ENCODE measurements around the gene ADAMTS9.

Gene ADAMTS9

DNA sequence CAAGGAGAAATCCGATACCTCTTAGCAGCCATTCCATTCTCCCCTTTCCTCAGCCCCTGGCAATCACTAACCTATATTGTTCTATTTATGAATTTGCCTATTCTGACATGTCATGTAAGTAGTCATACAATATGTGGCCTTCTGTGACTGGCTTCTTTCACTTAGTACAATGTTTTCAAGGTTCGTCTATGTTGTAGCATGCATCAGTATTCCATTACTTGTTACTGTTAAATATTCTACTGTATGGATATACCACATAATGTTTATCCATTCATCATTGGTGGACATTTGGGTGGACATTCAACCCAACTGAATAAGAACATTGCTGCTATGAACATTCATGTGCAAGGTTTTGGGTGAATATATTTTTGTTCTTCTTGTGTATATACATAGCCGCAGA lies 23.4 kb downstream of the ADAMTS9 start:
- no peak for TF ChIP-seq CTCF (IDR thresholded peaks at IDR 0.05)
- no peak overlapping the region for H3K27ac ChIP-seq

DNA sequence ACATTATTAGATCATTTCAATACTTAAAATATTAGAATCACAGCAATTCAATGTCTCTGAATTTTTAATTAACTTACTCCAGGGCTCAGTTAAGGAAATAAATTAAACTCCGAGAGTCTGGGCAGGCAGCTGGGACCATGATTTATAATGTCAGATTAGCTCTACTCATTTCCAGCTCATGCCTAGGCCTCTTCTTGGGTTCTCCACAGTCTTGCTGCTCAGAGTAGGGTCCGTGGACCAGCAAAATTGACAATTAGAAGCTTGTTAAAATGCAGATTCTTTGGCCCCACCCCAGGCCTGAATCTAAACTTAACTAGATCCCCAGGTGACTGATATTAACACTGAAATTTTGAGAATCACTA lies 28.2 kb downstream of the ADAMTS9 start:
- TF ChIP-seq CTCF (IDR thresholded peaks at IDR 0.05): no peak
- Histone ChIP-seq H3K36me3 (no peaks in the 10 kb centered on the region), H3K9me3 (no peaks in the 10 kb centered on the region), H3K4me1 (ENCODE audit: control insufficient read depth in 1 of 2, insufficient read depth in 1 of 2, low read depth in 1 of 2, low read length in 1 of 2) (no peaks in the 10 kb centered on the region), H3K4me3 (ENCODE audit: low read depth in 1 of 2, low read length in 1 of 2) (no peak overlapping the region), H3K27ac (no peak overlapping the region), H3K27me3 (no peaks in the 10 kb centered on the region)

More for the DNA sequence above, 23.4 kb downstream of the ADAMTS9 start:
- H3K27me3 ChIP-seq: no peaks in the 10 kb centered on the region
- no peaks in the 10 kb centered on the region for H3K4me1 ChIP-seq (ENCODE audit: control insufficient read depth in 1 of 2, insufficient read depth in 1 of 2, low read depth in 1 of 2, low read length in 1 of 2)
- H3K4me3 ChIP-seq (ENCODE audit: low read depth in 1 of 2, low read length in 1 of 2): no peak overlapping the region
- H3K9me3 ChIP-seq: no peaks in the 10 kb centered on the region
- no peaks in the 10 kb centered on the region for H3K36me3 ChIP-seq

- H3K9me3 ChIP-seq: no peaks in the 10 kb centered on the region
- no peak for TF ChIP-seq CTCF (IDR thresholded peaks at IDR 0.05)
These were observed 29.8 kb downstream of the ADAMTS9 start for GRCh38 chr3:64658001-64658400.

DNA sequence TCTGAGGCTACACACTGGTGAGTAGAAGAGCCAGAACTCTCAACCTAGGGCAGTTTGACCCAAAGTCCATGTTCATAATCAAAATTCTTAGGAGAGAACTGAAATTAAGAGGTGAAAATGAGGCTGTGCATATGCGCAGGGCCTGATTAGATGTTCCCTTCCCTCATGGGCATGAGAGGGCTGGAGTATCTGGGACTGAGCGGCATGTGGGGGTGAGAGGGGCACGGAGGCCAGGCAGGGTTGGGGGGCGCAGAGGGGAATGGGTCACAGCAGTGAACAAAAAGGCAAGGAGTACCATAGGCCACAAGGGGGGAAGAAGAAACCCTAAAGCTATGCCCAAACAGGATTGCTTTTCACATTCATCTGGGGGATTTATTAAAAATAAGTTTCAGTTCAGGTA lies 31.3 kb downstream of the ADAMTS9 start:
- H3K4me3 ChIP-seq (ENCODE audit: low read depth in 1 of 2, low read length in 1 of 2): no peak overlapping the region
- H3K4me1 ChIP-seq (ENCODE audit: control insufficient read depth in 1 of 2, insufficient read depth in 1 of 2, low read depth in 1 of 2, low read length in 1 of 2): no peaks in the 10 kb centered on the region
- TF ChIP-seq CTCF (IDR thresholded peaks at IDR 0.05): no peak
- H3K36me3 ChIP-seq: no peaks in the 10 kb centered on the region
- H3K27ac ChIP-seq: no peak overlapping the region
- no peaks in the 10 kb centered on the region for H3K9me3 ChIP-seq
- no peaks in the 10 kb centered on the region for H3K27me3 ChIP-seq

More at GRCh38 chr3:64658001-64658400, 29.8 kb downstream of the ADAMTS9 start:
- Histone ChIP-seq H3K4me3 (ENCODE audit: low read depth in 1 of 2, low read length in 1 of 2) (no peak overlapping the region), H3K36me3 (no peaks in the 10 kb centered on the region), H3K4me1 (ENCODE audit: control insufficient read depth in 1 of 2, insufficient read depth in 1 of 2, low read depth in 1 of 2, low read length in 1 of 2) (no peaks in the 10 kb centered on the region), H3K27ac (no peak overlapping the region), H3K27me3 (no peaks in the 10 kb centered on the region)

DNA sequence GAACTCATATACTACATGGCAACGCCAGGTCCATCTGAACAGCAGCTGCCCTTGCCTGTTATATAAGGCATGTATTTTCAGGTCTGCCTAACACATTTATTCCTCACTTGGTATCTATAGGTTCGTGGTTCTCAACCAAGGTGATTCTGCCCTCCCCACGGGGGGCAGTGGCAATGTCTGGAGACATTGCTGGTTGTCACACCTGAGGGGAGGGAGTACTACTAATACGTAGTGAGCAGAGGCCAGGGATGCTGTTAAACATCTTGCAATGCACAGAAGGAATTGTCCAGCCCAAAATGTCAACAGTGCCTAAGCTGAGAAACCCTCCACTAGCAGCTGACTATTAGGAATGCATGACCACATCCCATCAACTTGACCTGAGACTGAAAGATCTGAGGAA lies 32.6 kb downstream of the ADAMTS9 start:
- Histone ChIP-seq H3K36me3 (no peaks in the 10 kb centered on the region), H3K4me1 (ENCODE audit: control insufficient read depth in 1 of 2, insufficient read depth in 1 of 2, low read depth in 1 of 2, low read length in 1 of 2) (no peaks in the 10 kb centered on the region)

More for the DNA sequence above, 32.6 kb downstream of the ADAMTS9 start:
- Histone ChIP-seq H3K4me3 (ENCODE audit: low read depth in 1 of 2, low read length in 1 of 2) (no peak overlapping the region), H3K27me3 (no peaks in the 10 kb centered on the region), H3K9me3 (no peaks in the 10 kb centered on the region), H3K27ac (no peak overlapping the region)
- no peak for TF ChIP-seq CTCF (IDR thresholded peaks at IDR 0.05)
